A673 (cell line): ENCODE results near the gene MYRF. TPM values are rescaled to one million over a fixed set of nuclear protein-coding genes. Genes with fewer than 3 reads are reported as not detected.

ENCODE experiments used
- BruUV-seq: library from RNA; stranded (reverse); fragments of 400-500 nt; replicated peaks from 2 replicates; lab custom pipeline; 2021; lab: Mats Ljungman, UMichigan
- CTCF ChIA-PET: fragments of 300-600 bp; sonication (Branson Sonifier 250); formaldehyde crosslinking; loops from one replicate; lab custom pipeline; 2022; ENCODE audit warnings: antibody characterized with exemption; lab: Charles Lee
- POLR2A ChIA-PET: fragments of 300-600 bp; sonication (Branson Sonifier 250); formaldehyde crosslinking; loops from one replicate; lab custom pipeline; 2022; ENCODE audit warnings: antibody characterized with exemption; ENCODE audit not compliant: low non-redundant PET; lab: Charles Lee
- DNase-seq: peaks from one replicate; pipeline ENCODE4 v3.0.0-alpha.2; 2015; ENCODE audit warnings: low spot score
- H3K27ac ChIP-seq: fragments of 200-600 bp; sonication (generic); 2 replicates; pipeline ENCODE4 v1.5.1; 2016; ENCODE audit warnings: mixed run types, low read depth, mild to moderate bottlenecking, mixed read lengths, antibody characterized with exemption, low read length; ENCODE audit not compliant: poor library complexity, severe bottlenecking
- H3K27me3 ChIP-seq: fragments of 200-600 bp; sonication (generic); replicated peaks from 2 replicates; pipeline ENCODE4 v1.6.1; 2017; ENCODE audit warnings: mixed run types, low read depth, mild to moderate bottlenecking, mixed read lengths, antibody characterized with exemption, low read length; ENCODE audit not compliant: insufficient read depth, poor library complexity
- H3K36me3 ChIP-seq: fragments of 200-600 bp; sonication (generic); 2 replicates; pipeline ENCODE4 v1.6.1; 2016; ENCODE audit warnings: mixed run types, mild to moderate bottlenecking, mixed read lengths, antibody characterized with exemption, low read length; ENCODE audit not compliant: insufficient read depth, poor library complexity, severe bottlenecking
- H3K4me1 ChIP-seq: fragments of 200-600 bp; sonication (generic); 2 replicates; pipeline ENCODE4 v1.6.1; 2017; ENCODE audit warnings: mixed run types, mild to moderate bottlenecking, mixed read lengths, antibody characterized with exemption, low read length; ENCODE audit not compliant: insufficient read depth, poor library complexity, severe bottlenecking
- H3K4me3 ChIP-seq: fragments of 200-600 bp; sonication (generic); 2 replicates; pipeline ENCODE4 v1.5.1; 2016; ENCODE audit warnings: low read depth, mixed run types, mild to moderate bottlenecking, mixed read lengths, low read length; ENCODE audit not compliant: poor library complexity, severe bottlenecking
- H3K9me3 ChIP-seq: fragments of 200-600 bp; sonication (generic); 2 replicates; pipeline ENCODE4 v1.6.1; 2016; ENCODE audit warnings: mixed run types, low read depth, mild to moderate bottlenecking, mixed read lengths, antibody characterized with exemption, low read length; ENCODE audit not compliant: poor library complexity, severe bottlenecking
- CTCF ChIP-seq: fragments of 300-800, 200-600 bp; sonication (generic); conservative IDR thresholded peaks from 2 replicates; pipeline ENCODE4 v1.5.1; 2017; ENCODE audit warnings: low read depth, mild to moderate bottlenecking, antibody characterized with exemption, low read length, moderate library complexity, mixed read lengths
- EZH2 ChIP-seq: fragments of 200-600 bp; sonication (generic); IDR thresholded peaks from 2 replicates; pipeline ENCODE4 v1.6.1; 2017; ENCODE audit warnings: borderline replicate concordance, low read depth, mild to moderate bottlenecking, mixed read lengths, antibody characterized with exemption, low read length; ENCODE audit not compliant: poor library complexity, severe bottlenecking
- intact Hi-C: fragments of 100-400 bp; cut with micrococcal nuclease; formaldehyde crosslinking; loops from one replicate; pipeline ENCODE4 v1.10.0; 2022; ENCODE audit not compliant: unreplicated experiment
- total RNA-seq: library from RNA; stranded (reverse); gene quantifications from 2 replicates; pipeline ENCODE4 v1.2.3, GENCODE V29; 2021

Gene MYRF
- total RNA-seq, 1 experiment from 2014 or later, result 11.2 TPM

- intact Hi-C loops, result no loop called here
- Histone ChIP-seq H3K9me3 (no peaks in the 10 kb centered on the region), H3K4me3 (no peak overlapping the region), H3K4me1 (peaks cover 12% of the 10 kb centered on the region), H3K27ac (no peak overlapping the region), H3K36me3 (no peaks in the 10 kb centered on the region), H3K27me3 (no peaks in the 10 kb centered on the region)
- no peak for DNase-seq
- CTCF ChIA-PET, result no interaction called here
- POLR2A ChIA-PET, result no interaction called here
- BruUV-seq, result no TSS peak
- TF ChIP-seq CTCF (no peak), EZH2 (no peak)
These were observed 45.7 kb upstream of the MYRF start for GRCh38 chr11:61706452-61707400.

- Histone ChIP-seq H3K27me3 (no peaks in the 10 kb centered on the region), H3K4me1 (peaks cover 12% of the 10 kb centered on the region), H3K27ac (no peak overlapping the region), H3K4me3 (no peak overlapping the region), H3K36me3 (no peaks in the 10 kb centered on the region), H3K9me3 (no peaks in the 10 kb centered on the region)
- POLR2A ChIA-PET, result no interaction called here
- DNase-seq, result no peak
- BruUV-seq, result no TSS peak
- TF ChIP-seq EZH2 (no peak), CTCF (no peak)
- intact Hi-C loops, result no loop called here
- CTCF ChIA-PET, result no interaction called here
These were observed 44.9 kb upstream of the MYRF start for GRCh38 chr11:61707574-61707973.

- H3K9me3 ChIP-seq, result no peaks in the 10 kb centered on the region
- POLR2A ChIA-PET, result interaction anchor here (0.6 kb wide), 1 partner anchor 416 kb away, joined by 11 read pairs; no protein-coding TSS in a partner anchor
These were observed 43.3 kb upstream of the MYRF start for GRCh38 chr11:61709110-61709509.

More at GRCh38 chr11:61709110-61709509, 43.3 kb upstream of the MYRF start:
- intact Hi-C loops, result no loop called here
- peaks cover 12% of the 10 kb centered on the region for H3K4me1 ChIP-seq
- no peak overlapping the region for H3K4me3 ChIP-seq
- H3K27ac ChIP-seq, result no peak overlapping the region
- H3K36me3 ChIP-seq, result no peaks in the 10 kb centered on the region
- BruUV-seq, result no TSS peak
- no peaks in the 10 kb centered on the region for H3K27me3 ChIP-seq
- no peak for TF ChIP-seq CTCF
- TF ChIP-seq EZH2, result no peak
- CTCF ChIA-PET, result interaction anchor here (1.4 kb wide), 1 partner anchor 24 kb away, joined by 6 read pairs; no protein-coding TSS in a partner anchor
- no peak for DNase-seq
